Subcutaneous adipose tissue (tissue), 4 donors: Measurements from ENCODE around the gene GRID1. TPM values are rescaled to one million over a fixed set of nuclear protein-coding genes. Genes with fewer than 3 reads are reported as not detected.

ENCODE experiments used
- CTCF ChIP-seq: fragments of 450-650 bp; IDR thresholded peaks from one replicate; pipeline ENCODE4 v1.5.1; 2016; ENCODE audit warnings: low read depth, mild to moderate bottlenecking, control low read depth, antibody characterized with exemption, moderate library complexity
- total RNA-seq, 4 donors: library from RNA; depleted of rRNA; stranded (reverse); fragments of >200 nt; gene quantifications; one replicate each; pipeline ENCODE4 v1.1.0, GENCODE V29; 2016

GRID1 gene
- total RNA-seq, 4 donors from 2014 or later: 0.49 to 2.0 (median 1.1) TPM

GRCh38 chr10:86058964-86059363 is 307.6 kb downstream of the GRID1 start:
- no peak for TF ChIP-seq CTCF

- no peak for TF ChIP-seq CTCF
Observed at GRCh38 chr10:86057708-86058107, 308.9 kb downstream of the GRID1 start.

GRCh38 chr10:86056672-86057071 is 309.9 kb downstream of the GRID1 start:
- TF ChIP-seq CTCF: no peak

GRCh38 chr10:86055928-86056327 is 310.7 kb downstream of the GRID1 start:
- no peak for TF ChIP-seq CTCF

GRCh38 chr10:86053675-86054074 is 312.9 kb downstream of the GRID1 start:
- no peak for TF ChIP-seq CTCF

GRCh38 chr10:86051586-86051985 is 315.0 kb downstream of the GRID1 start:
- TF ChIP-seq CTCF: no peak

GRCh38 chr10:86049442-86049841 is 317.2 kb downstream of the GRID1 start:
- no peak for TF ChIP-seq CTCF
